ENCODE results near the gene MEP1A. TPM values are rescaled to one million over a fixed set of nuclear protein-coding genes. Genes with fewer than 3 reads are reported as not detected.

Gene MEP1A
- total and polyA plus RNA-seq, 2 donors (not counting 3 experiments of a cell fraction or from before 2014, with no cell fraction given), result not detected

GRCh38 chr6:46758960-46759753 lies 34.0 kb upstream of the MEP1A start:
- CTCF ChIA-PET, result no interaction called here
- H3K27me3 ChIP-seq (ENCODE audit: control insufficient read depth in 2 of 2, insufficient read depth in 2 of 2, low read length in 2 of 2), result peaks cover 0 to 5% of the 10 kb centered on the region in 2 experiments
- POLR2A ChIA-PET, result no interaction called here
- intact Hi-C loops (cut with micrococcal nuclease) (no loop called here), dilution Hi-C loops (cut with MboI; ENCODE audit: extremely low pct_ligation_motif_present, low sequenced_read_pairs) (no loop called here)
- no peaks in the 10 kb centered on the region for H4K20me1 ChIP-seq (replicated peaks; ENCODE audit: control insufficient read depth, extremely low read depth, insufficient read depth, low read length)
- H3K9me1 ChIP-seq (replicated peaks; ENCODE audit: control insufficient read depth, extremely low read depth, insufficient read depth, low read length), result no peaks in the 10 kb centered on the region
- FAIRE-seq (no peak), DNase-seq (ENCODE audit: low read depth, low spot score) (no peak)
- H2AFZ ChIP-seq (ENCODE audit: low read depth, low read length), result no peak overlapping the region
- H3K9ac ChIP-seq (replicated peaks; ENCODE audit: extremely low read depth, insufficient read depth, low read length), result no peak overlapping the region
- H3K36me3 ChIP-seq (ENCODE audit: control insufficient read depth in 2 of 2, extremely low read depth in 1 of 2, insufficient read depth in 2 of 2, low read length in 2 of 2), result no peaks in the 10 kb centered on the region
- no peaks in the 10 kb centered on the region for H3K79me2 ChIP-seq (ENCODE audit: control insufficient read depth, insufficient read depth, low read length)
- no peak overlapping the region for H3K27ac ChIP-seq (ENCODE audit: insufficient read depth, low read depth, low read length)
- TF ChIP-seq POLR2AphosphoS5 (IDR thresholded peaks at IDR 0.05; ENCODE audit: insufficient read depth, low read depth, low read length) (no peak), POLR2A (IDR thresholded peaks at IDR 0.05; ENCODE audit: low read depth, low read length) (no peak), FOS (IDR thresholded peaks at IDR 0.05; ENCODE audit: borderline replicate concordance, insufficient read depth, low read length) (no peak), JUN (IDR thresholded peaks at IDR 0.05; ENCODE audit: borderline replicate concordance, insufficient read depth, insufficient read length, low read depth) (no peak), GATA2 (IDR thresholded peaks at IDR 0.05; ENCODE audit: insufficient read depth, insufficient read length, low read depth, low read length) (no peak), EZH2 (IDR thresholded peaks at IDR 0.05; ENCODE audit: borderline replicate concordance, low read depth, low read length, severe bottlenecking) (no peak), MAX (IDR thresholded peaks at IDR 0.05; ENCODE audit: insufficient read depth, insufficient read length) (no peak), CTCF (IDR thresholded peaks at IDR 0.05; ENCODE audit: extremely low read depth in 1 of 2, insufficient read depth in 1 of 2, low read depth in 1 of 2, low read length in 2 of 2) (no peak), MYC (IDR thresholded peaks at IDR 0.05; ENCODE audit: low read depth, low read length) (no peak)
- no TSS peak for BruUV-seq (replicated peaks)
- H3K4me3 ChIP-seq (replicated peaks in 1 of 3; ENCODE audit: insufficient read depth in 1 of 3, low read depth in 1 of 3, low read length in 3 of 3), result no peak overlapping the region
- no peak overlapping the region for H3K4me2 ChIP-seq (ENCODE audit: insufficient read depth, low read length)
- no peaks in the 10 kb centered on the region for H3K9me3 ChIP-seq (replicated peaks; ENCODE audit: control insufficient read depth, insufficient read depth, low read length)
- H3K4me1 ChIP-seq (ENCODE audit: control insufficient read depth, extremely low read depth, insufficient read depth, low read length), result no peaks in the 10 kb centered on the region

Measured in endothelial cell of umbilical vein (primary cell).